Measurements from ENCODE around the gene BRD2. TPM values are rescaled to one million over a fixed set of nuclear protein-coding genes. Genes with fewer than 3 reads are reported as not detected.
A peak's percentile ranks its signal among the peaks of the same experiment; 100 is the strongest.

Gene BRD2
- total RNA-seq, 4 donors from 2014 or later = 62.5 to 108 (median 86.6) TPM

GRCh38 chr6:33014841-33015634 lies 46.6 kb downstream of the BRD2 start:
- no peak overlapping the region for H3K4me3 ChIP-seq
- peak; percentile 72 for ATAC-seq
- TF ChIP-seq POLR2A (IDR thresholded peaks at IDR 0.05) (no peak), CTCF (IDR thresholded peaks at IDR 0.05 in 4 of 5, conservative IDR thresholded peaks at IDR 0.05 in 1 of 5) (peak; percentile 69 to 84 (median 81))
- no peak for DNase-seq
- peaks cover 11 to 12% of the 10 kb centered on the region in 2 donors for H3K4me1 ChIP-seq
- peak overlapping the region in 3 of 4 donors; percentile 35 to 62 (median 40) for H3K27ac ChIP-seq
- intact Hi-C loops (cut with DNase I; ENCODE audit: low total_unique reads) = loop anchor here (1.0 to 10.0 kb wide), 3 partner anchors 62 to 233 kb away; partner anchors contain the start of gene HLA-DPB1
- H3K27me3 ChIP-seq = peaks cover 0 to 5% (median 5%) of the 10 kb centered on the region in 3 donors
- in situ Hi-C loops (cut with MboI; ENCODE audit: low sequenced_read_pairs in 4 of 4) = loop anchor here (5.0 to 10.0 kb wide), 4 partner anchors 62 to 230 kb away; partner anchors contain the start of gene HLA-DPB1 (in 1 of the 4)
- no peaks in the 10 kb centered on the region for H3K9me3 ChIP-seq
- H3K36me3 ChIP-seq = no peaks in the 10 kb centered on the region

- Histone ChIP-seq H3K27ac (peak overlapping the region; percentile 5 to 62 (median 38)), H3K4me3 (no peak overlapping the region), H3K36me3 (no peaks in the 10 kb centered on the region), H3K4me1 (peaks cover 12 to 18% of the 10 kb centered on the region in 2 donors), H3K27me3 (peaks cover 0 to 5% (median 3%) of the 10 kb centered on the region in 3 donors), H3K9me3 (no peaks in the 10 kb centered on the region)
- in situ Hi-C loops (cut with MboI; ENCODE audit: low sequenced_read_pairs in 4 of 4) (loop anchor here (5.0 to 10.0 kb wide), 4 partner anchors 62 to 229 kb away; partner anchors contain the start of gene HLA-DPB1 (in 1 of the 4)), intact Hi-C loops (cut with DNase I; ENCODE audit: low total_unique reads) (loop anchor here (5.0 to 10.0 kb wide), 2 partner anchors 62 to 149 kb away; partner anchors contain the start of gene HLA-DPB1)
- DNase-seq = no peak
- ATAC-seq = no peak
- TF ChIP-seq POLR2A (IDR thresholded peaks at IDR 0.05) (no peak), CTCF (IDR thresholded peaks at IDR 0.05 in 4 of 5, conservative IDR thresholded peaks at IDR 0.05 in 1 of 5) (no peak)
Measured at GRCh38 chr6:33015798-33016197, 47.4 kb downstream of the BRD2 start.

GRCh38 chr6:33017018-33017417 lies 48.6 kb downstream of the BRD2 start:
- no peak for TF ChIP-seq CTCF (IDR thresholded peaks at IDR 0.05 in 4 of 5, conservative IDR thresholded peaks at IDR 0.05 in 1 of 5)
- no peak for TF ChIP-seq POLR2A (IDR thresholded peaks at IDR 0.05)
- no peaks in the 10 kb centered on the region for H3K9me3 ChIP-seq
- H3K36me3 ChIP-seq = no peaks in the 10 kb centered on the region
- H3K27ac ChIP-seq = peak overlapping the region in 1 of 4 donors; percentile 69
- intact Hi-C loops (cut with DNase I; ENCODE audit: low total_unique reads) (loop anchor here (5.0 to 10.0 kb wide), 2 partner anchors 60 to 148 kb away; partner anchors contain the start of gene HLA-DPB1), in situ Hi-C loops (cut with MboI; ENCODE audit: low sequenced_read_pairs in 4 of 4) (loop anchor here (5.0 to 10.0 kb wide), 4 partner anchors 60 to 228 kb away; partner anchors contain the start of gene HLA-DPB1 (in 1 of the 4))
- no peak for ATAC-seq
- H3K4me3 ChIP-seq = no peak overlapping the region
- H3K27me3 ChIP-seq = peaks cover 0 to 5% (median 3%) of the 10 kb centered on the region in 3 donors
- DNase-seq = no peak
- peaks cover 12 to 18% of the 10 kb centered on the region in 2 donors for H3K4me1 ChIP-seq

- intact Hi-C loops (cut with DNase I; ENCODE audit: low total_unique reads) (loop anchor here (5.0 to 10.0 kb wide), 2 partner anchors 59 to 147 kb away; partner anchors contain the start of gene HLA-DPB1), in situ Hi-C loops (cut with MboI; ENCODE audit: low sequenced_read_pairs in 4 of 4) (loop anchor here (5.0 to 10.0 kb wide), 4 partner anchors 59 to 227 kb away; partner anchors contain the start of gene HLA-DPB1 (in 1 of the 4))
- DNase-seq (no peak), ATAC-seq (no peak)
- H3K27ac ChIP-seq = peak overlapping the region in 3 of 4 donors; percentile 69 to 78 (median 77)
- H3K4me3 ChIP-seq = no peak overlapping the region
- H3K27me3 ChIP-seq = peaks cover 0 to 5% (median 3%) of the 10 kb centered on the region in 3 donors
- H3K9me3 ChIP-seq = no peaks in the 10 kb centered on the region
- TF ChIP-seq CTCF (IDR thresholded peaks at IDR 0.05 in 4 of 5, conservative IDR thresholded peaks at IDR 0.05 in 1 of 5) = no peak
- no peak for TF ChIP-seq POLR2A (IDR thresholded peaks at IDR 0.05)
- H3K4me1 ChIP-seq = peaks cover 12 to 18% of the 10 kb centered on the region in 2 donors
- no peaks in the 10 kb centered on the region for H3K36me3 ChIP-seq
Measured at GRCh38 chr6:33017694-33018353, 49.4 kb downstream of the BRD2 start.
